ENCODE data around the gene ZNF804B.
A peak's percentile ranks its signal among the peaks of the same experiment; 100 is the strongest.

Gene ZNF804B

GRCh38 chr7:88789480-88790064 lies 30.1 kb downstream of the ZNF804B start:
- Histone ChIP-seq H3K9me3 (ENCODE audit: control insufficient read depth, low read length) (no peaks in the 10 kb centered on the region), H3K9ac (no peak overlapping the region), H3K4me3 (ENCODE audit: low read depth, low read length) (no peak overlapping the region), H3K4me2 (ENCODE audit: low read length) (no peak overlapping the region), H2AFZ (no peak overlapping the region), H3K4me1 (no peaks in the 10 kb centered on the region), H3K79me2 (no peaks in the 10 kb centered on the region), H3K27ac (no peak overlapping the region), H3K36me3 (ENCODE audit: control insufficient read depth, insufficient read depth, low read length) (no peaks in the 10 kb centered on the region), H3K27me3 (ENCODE audit: control insufficient read depth, insufficient read depth, low read length) (no peaks in the 10 kb centered on the region)
- peak; percentile 31 for TF ChIP-seq CTCF (IDR thresholded peaks at IDR 0.05)

GRCh38 chr7:88791891-88792290 lies 32.4 kb downstream of the ZNF804B start:
- Histone ChIP-seq H3K79me2 (no peaks in the 10 kb centered on the region), H3K9ac (no peak overlapping the region), H3K36me3 (ENCODE audit: control insufficient read depth, insufficient read depth, low read length) (no peaks in the 10 kb centered on the region), H3K9me3 (ENCODE audit: control insufficient read depth, low read length) (no peaks in the 10 kb centered on the region), H3K27ac (no peak overlapping the region), H3K4me1 (no peaks in the 10 kb centered on the region), H3K27me3 (ENCODE audit: control insufficient read depth, insufficient read depth, low read length) (no peaks in the 10 kb centered on the region), H2AFZ (no peak overlapping the region), H3K4me3 (ENCODE audit: low read depth, low read length) (no peak overlapping the region), H3K4me2 (ENCODE audit: low read length) (no peak overlapping the region)
- no peak for TF ChIP-seq CTCF (IDR thresholded peaks at IDR 0.05)

GRCh38 chr7:88792361-88792760 lies 32.9 kb downstream of the ZNF804B start:
- Histone ChIP-seq H3K4me3 (ENCODE audit: low read depth, low read length) (no peak overlapping the region), H3K9me3 (ENCODE audit: control insufficient read depth, low read length) (no peaks in the 10 kb centered on the region), H3K27ac (no peak overlapping the region), H3K27me3 (ENCODE audit: control insufficient read depth, insufficient read depth, low read length) (no peaks in the 10 kb centered on the region), H2AFZ (no peak overlapping the region), H3K79me2 (no peaks in the 10 kb centered on the region), H3K9ac (no peak overlapping the region), H3K4me1 (no peaks in the 10 kb centered on the region), H3K36me3 (ENCODE audit: control insufficient read depth, insufficient read depth, low read length) (no peaks in the 10 kb centered on the region), H3K4me2 (ENCODE audit: low read length) (no peak overlapping the region)
- no peak for TF ChIP-seq CTCF (IDR thresholded peaks at IDR 0.05)

GRCh38 chr7:88795553-88795952 lies 36.1 kb downstream of the ZNF804B start, which contains the start of gene TEX47:
TEX47 (minus strand) TSS chr7:88795737; CDS start chr7:88794942, 795 bp downstream.
- no peak for TF ChIP-seq CTCF (IDR thresholded peaks at IDR 0.05)
- H3K4me1 ChIP-seq = no peaks in the 10 kb centered on the region
- no peak within 1 kb of the TSS for H3K9ac ChIP-seq
- H3K4me3 ChIP-seq (ENCODE audit: low read depth, low read length) = no peak within 1 kb of the TSS
- H2AFZ ChIP-seq = no peak within 1 kb of the TSS
- no peak within 1 kb of the TSS for H3K4me2 ChIP-seq (ENCODE audit: low read length)
- no peak within 1 kb of the TSS for H3K27ac ChIP-seq
- no peaks in the 10 kb centered on the region for H3K36me3 ChIP-seq (ENCODE audit: control insufficient read depth, insufficient read depth, low read length)
- no peaks in the 10 kb centered on the region for H3K27me3 ChIP-seq (ENCODE audit: control insufficient read depth, insufficient read depth, low read length)
- no peaks in the 10 kb centered on the region for H3K9me3 ChIP-seq (ENCODE audit: control insufficient read depth, low read length)
- no peaks in the 10 kb centered on the region for H3K79me2 ChIP-seq

- Histone ChIP-seq H3K79me2 (no peaks in the 10 kb centered on the region), H3K9ac (no peak overlapping the region), H3K4me1 (no peaks in the 10 kb centered on the region), H3K27me3 (ENCODE audit: control insufficient read depth, insufficient read depth, low read length) (no peaks in the 10 kb centered on the region), H3K4me3 (ENCODE audit: low read depth, low read length) (no peak overlapping the region), H3K36me3 (ENCODE audit: control insufficient read depth, insufficient read depth, low read length) (no peaks in the 10 kb centered on the region), H3K27ac (no peak overlapping the region), H3K4me2 (ENCODE audit: low read length) (no peak overlapping the region), H3K9me3 (ENCODE audit: control insufficient read depth, low read length) (no peaks in the 10 kb centered on the region), H2AFZ (no peak overlapping the region)
- no peak for TF ChIP-seq CTCF (IDR thresholded peaks at IDR 0.05)
Observed at GRCh38 chr7:88801046-88801445, 41.5 kb downstream of the ZNF804B start.
